H9 (cell line): Measurements from ENCODE around the gene ADGRB3. TPM values are rescaled to one million over a fixed set of nuclear protein-coding genes. Genes with fewer than 3 reads are reported as not detected.

Experiments used
- DNase-seq: peaks from one replicate; pipeline ENCODE4 v3.0.0-alpha.2; 2017
- H2AFZ ChIP-seq: one replicate; pipeline ENCODE4 v1.6.1; 2013; ENCODE audit warnings: mild to moderate bottlenecking, low read length, control low read depth, moderate library complexity
- H2AK5ac ChIP-seq: 2 replicates; pipeline ENCODE4 v1.6.1; 2013; ENCODE audit warnings: low read length, control low read depth, mixed read lengths; ENCODE audit not compliant: insufficient read length
- H2BK120ac ChIP-seq: one replicate; pipeline ENCODE4 v1.6.1; 2013; ENCODE audit warnings: low read depth, mild to moderate bottlenecking, low read length, control low read depth, inconsistent platforms; ENCODE audit not compliant: poor library complexity, severe bottlenecking
- H2BK12ac ChIP-seq: 2 replicates; pipeline ENCODE4 v1.6.1; 2013; ENCODE audit warnings: low read length, control low read depth, mixed read lengths, low read depth; ENCODE audit not compliant: insufficient read length
- H2BK15ac ChIP-seq: 2 replicates; pipeline ENCODE4 v1.6.1; 2013; ENCODE audit warnings: low read depth, low read length, control low read depth
- H2BK20ac ChIP-seq: one replicate; pipeline ENCODE4 v1.6.1; 2013; ENCODE audit warnings: low read depth, mild to moderate bottlenecking, low read length, control low read depth, inconsistent platforms; ENCODE audit not compliant: poor library complexity, severe bottlenecking
- H2BK5ac ChIP-seq: 2 replicates; pipeline ENCODE4 v1.6.1; 2013; ENCODE audit warnings: low read length, control low read depth, mixed read lengths; ENCODE audit not compliant: insufficient read length
- H3K14ac ChIP-seq: 2 replicates; pipeline ENCODE4 v1.6.1; 2013; ENCODE audit warnings: low read length, control low read depth; ENCODE audit not compliant: insufficient read depth
- H3K18ac ChIP-seq: 2 replicates; pipeline ENCODE4 v1.6.1; 2013; ENCODE audit warnings: low read depth, mild to moderate bottlenecking, mixed read lengths, low read length, control low read depth; ENCODE audit not compliant: insufficient read length
- H3K23ac ChIP-seq: 2 replicates; pipeline ENCODE4 v1.6.1; 2013; ENCODE audit warnings: low read length, control low read depth, mixed read lengths, low read depth; ENCODE audit not compliant: insufficient read length
- H3K23me2 ChIP-seq: 2 replicates; pipeline ENCODE4 v1.6.1; 2013; ENCODE audit warnings: low read depth, mild to moderate bottlenecking, mixed read lengths, low read length, control low read depth; ENCODE audit not compliant: insufficient read length, poor library complexity, severe bottlenecking
- H3K27ac ChIP-seq: 2 replicates; pipeline ENCODE4 v1.5.1; 2013; ENCODE audit warnings: low read length, control low read depth, mixed read lengths, low read depth; ENCODE audit not compliant: insufficient read length
- H3K27me3 ChIP-seq: 2 replicates; pipeline ENCODE4 v1.6.1; 2013; ENCODE audit warnings: low read length, control low read depth, inconsistent platforms; ENCODE audit not compliant: insufficient read depth
- H3K4ac ChIP-seq: 2 replicates; pipeline ENCODE4 v1.6.1; 2013; ENCODE audit warnings: low read depth, mild to moderate bottlenecking, control low read depth, inconsistent platforms, low read length, moderate library complexity
- H3K4me1 ChIP-seq: 2 replicates; pipeline ENCODE4 v1.6.1; 2013; ENCODE audit warnings: low read length, control low read depth, inconsistent platforms; ENCODE audit not compliant: insufficient read depth
- H3K4me2 ChIP-seq: 2 replicates; pipeline ENCODE4 v1.6.1; 2013; ENCODE audit warnings: low read length, control low read depth, mixed read lengths; ENCODE audit not compliant: insufficient read length, insufficient read depth
- H3K56ac ChIP-seq: 2 replicates; pipeline ENCODE4 v1.6.1; 2013; ENCODE audit warnings: low read depth, mild to moderate bottlenecking, mixed read lengths, low read length, control low read depth; ENCODE audit not compliant: insufficient read length
- H3K79me1 ChIP-seq: 2 replicates; pipeline ENCODE4 v1.6.1; 2013; ENCODE audit warnings: low read depth, mild to moderate bottlenecking, moderate library complexity, low read length, control low read depth, inconsistent platforms; ENCODE audit not compliant: insufficient read depth, poor library complexity, severe bottlenecking
- H3K79me2 ChIP-seq: 2 replicates; pipeline ENCODE4 v1.6.1; 2013; ENCODE audit warnings: low read length, control low read depth, inconsistent platforms; ENCODE audit not compliant: insufficient read depth
- H3K9ac ChIP-seq: 2 replicates; pipeline ENCODE4 v1.6.1; 2013; ENCODE audit warnings: low read length, control low read depth, mixed read lengths; ENCODE audit not compliant: insufficient read length; ENCODE audit errors: extremely low read depth
- H3K9me3 ChIP-seq: one replicate; pipeline ENCODE4 v1.6.1; 2013; ENCODE audit warnings: low read depth, low read length, inconsistent platforms; ENCODE audit not compliant: control insufficient read depth
- H3T11ph ChIP-seq: one replicate; pipeline ENCODE4 v1.6.1; 2013; ENCODE audit warnings: mild to moderate bottlenecking, low read length, control low read depth, inconsistent platforms
- H4K20me1 ChIP-seq: one replicate; pipeline ENCODE4 v1.6.1; 2013; ENCODE audit not compliant: control insufficient read depth, insufficient read length, insufficient read depth
- H4K5ac ChIP-seq: 2 replicates; pipeline ENCODE4 v1.6.1; 2013; ENCODE audit warnings: low read depth, mild to moderate bottlenecking, mixed read lengths, low read length, control low read depth; ENCODE audit not compliant: insufficient read length
- H4K8ac ChIP-seq: replicated peaks from 2 replicates; pipeline ENCODE4 v1.6.1; 2013; ENCODE audit warnings: low read length, control low read depth, mixed read lengths, low read depth; ENCODE audit not compliant: insufficient read length
- H4K91ac ChIP-seq: 2 replicates; pipeline ENCODE4 v1.6.1; 2013; ENCODE audit warnings: low read depth, mild to moderate bottlenecking, moderate library complexity, mixed read lengths, low read length, control low read depth; ENCODE audit not compliant: insufficient read length
- H3K27ac Mint-ChIP-seq, 3 experiments: 2 replicates in 2 of 3; 3 replicates in 1 of 3; pipeline ENCODE4 v1.8.0; 2020 to 2021; ENCODE audit warnings: mixed read lengths in 3 of 3, mild to moderate bottlenecking in 1 of 3, moderate library complexity in 1 of 3
- H3K27me3 Mint-ChIP-seq: 2 replicates; pipeline ENCODE4 v1.8.0; 2021; ENCODE audit warnings: low read depth, mild to moderate bottlenecking, moderate library complexity, mixed read lengths
- H3K36me3 Mint-ChIP-seq, 3 experiments: 2 replicates in 2 of 3; 3 replicates in 1 of 3; pipeline ENCODE4 v1.8.0; 2020 to 2021; ENCODE audit warnings: low read depth in 3 of 3, mixed read lengths in 3 of 3; ENCODE audit not compliant: insufficient read depth in 1 of 3
- H3K4me1 Mint-ChIP-seq, 2 experiments: 2 replicates each; pipeline ENCODE4 v1.8.0; 2020; ENCODE audit warnings: mixed read lengths in 2 of 2
- H3K4me3 Mint-ChIP-seq, 2 experiments: 2 replicates in 1 of 2; 3 replicates in 1 of 2; pipeline ENCODE4 v1.8.0; 2020 to 2021; ENCODE audit warnings: mild to moderate bottlenecking in 2 of 2, mixed read lengths in 2 of 2, moderate library complexity in 1 of 2
- H3K9me3 Mint-ChIP-seq, 2 experiments: 2 replicates in 1 of 2; 3 replicates in 1 of 2; pipeline ENCODE4 v1.8.0; 2020; ENCODE audit warnings: mild to moderate bottlenecking in 2 of 2, mixed read lengths in 2 of 2, moderate library complexity in 1 of 2
- WGBS: extraction: QIAGEN DNeasy Blood & Tissue Kit; methylation state at CpG from one replicate; pipeline ENCODE4 v1.1.7; 2013; ENCODE audit warnings: missing lambda C conversion rate, low lambda C conversion rate, mixed read lengths; ENCODE audit not compliant: insufficient read length; ENCODE audit errors: extremely low coverage; 5-methylcytosine and 5-hydroxymethylcytosine counted together
- total RNA-seq: library from RNA; stranded (reverse); gene quantifications from 2 replicates; pipeline ENCODE4 v1.2.1, GENCODE V29; 2021
- TF ChIP-seq, protein P1 (sequence below): fragments of 200-600 bp; sonication (generic); conservative IDR thresholded peaks from 3 replicates; pipeline ENCODE4 v1.8.0; 2021; ENCODE audit warnings: antibody characterized with exemption, mild to moderate bottlenecking

ADGRB3 gene
- total RNA-seq, 1 experiment from 2014 or later: 0.37 TPM

- H3K27ac ChIP-seq: no peak overlapping the region
- H3K36me3 Mint-ChIP-seq: no peaks in the 10 kb centered on the region; a peak in 1 of 7 replicates
- no peak overlapping the region for H3K4ac ChIP-seq
- H3K79me1 ChIP-seq: no peaks in the 10 kb centered on the region
- H3K4me1 ChIP-seq: no peaks in the 10 kb centered on the region
- no peaks in the 10 kb centered on the region for H3K23me2 ChIP-seq
- no peak overlapping the region for H3K23ac ChIP-seq
- H3K79me2 ChIP-seq: no peaks in the 10 kb centered on the region
- no peak overlapping the region for H3K4me3 Mint-ChIP-seq
- H3K56ac ChIP-seq: no peak overlapping the region
- H4K8ac ChIP-seq: no peak overlapping the region
- H3K27ac Mint-ChIP-seq: no peak overlapping the region
- TF ChIP-seq, protein P1, sequence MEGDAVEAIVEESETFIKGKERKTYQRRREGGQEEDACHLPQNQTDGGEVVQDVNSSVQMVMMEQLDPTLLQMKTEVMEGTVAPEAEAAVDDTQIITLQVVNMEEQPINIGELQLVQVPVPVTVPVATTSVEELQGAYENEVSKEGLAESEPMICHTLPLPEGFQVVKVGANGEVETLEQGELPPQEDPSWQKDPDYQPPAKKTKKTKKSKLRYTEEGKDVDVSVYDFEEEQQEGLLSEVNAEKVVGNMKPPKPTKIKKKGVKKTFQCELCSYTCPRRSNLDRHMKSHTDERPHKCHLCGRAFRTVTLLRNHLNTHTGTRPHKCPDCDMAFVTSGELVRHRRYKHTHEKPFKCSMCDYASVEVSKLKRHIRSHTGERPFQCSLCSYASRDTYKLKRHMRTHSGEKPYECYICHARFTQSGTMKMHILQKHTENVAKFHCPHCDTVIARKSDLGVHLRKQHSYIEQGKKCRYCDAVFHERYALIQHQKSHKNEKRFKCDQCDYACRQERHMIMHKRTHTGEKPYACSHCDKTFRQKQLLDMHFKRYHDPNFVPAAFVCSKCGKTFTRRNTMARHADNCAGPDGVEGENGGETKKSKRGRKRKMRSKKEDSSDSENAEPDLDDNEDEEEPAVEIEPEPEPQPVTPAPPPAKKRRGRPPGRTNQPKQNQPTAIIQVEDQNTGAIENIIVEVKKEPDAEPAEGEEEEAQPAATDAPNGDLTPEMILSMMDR: no peak
- no peaks in the 10 kb centered on the region for H4K20me1 ChIP-seq
- H2BK20ac ChIP-seq: no peak overlapping the region
- H3K27me3 Mint-ChIP-seq: no peaks in the 10 kb centered on the region
- H3K4me1 Mint-ChIP-seq: no peaks in the 10 kb centered on the region
- H2AFZ ChIP-seq: no peak overlapping the region
- no peaks in the 10 kb centered on the region for H3K9me3 ChIP-seq
- no peak overlapping the region for H2BK120ac ChIP-seq
- no peak overlapping the region for H2BK5ac ChIP-seq
- no peak overlapping the region for H4K91ac ChIP-seq
- H3K14ac ChIP-seq: no peak overlapping the region
- no peak overlapping the region for H4K5ac ChIP-seq
- H2BK12ac ChIP-seq: no peak overlapping the region
- H3T11ph ChIP-seq: no peak overlapping the region
- H3K27me3 ChIP-seq: no peaks in the 10 kb centered on the region
- H2BK15ac ChIP-seq: no peak overlapping the region
- no peak overlapping the region for H3K9ac ChIP-seq
- no peak overlapping the region for H2AK5ac ChIP-seq
- no peak overlapping the region for H3K4me2 ChIP-seq
- no peak for DNase-seq
- WGBS: no CpG with 5 or more reads among the region's 1 CpG
- no peak overlapping the region for H3K18ac ChIP-seq
- H3K9me3 Mint-ChIP-seq: no peaks in the 10 kb centered on the region; a peak in 2 of 5 replicates
Measured at GRCh38 chr6:69089539-69089938, 454.5 kb downstream of the ADGRB3 start.
